ENCODE results near the gene ACSS3. TPM values are rescaled to one million over a fixed set of nuclear protein-coding genes. Genes with fewer than 3 reads are reported as not detected.

Gene ACSS3
- total and polyA plus RNA-seq, 10 of the 15 experiments (the other 5 are each of a cell fraction or from before 2014, with no cell fraction given): 0.06 to 0.31 TPM; not detected in 8

- ChIA-PET POLR2A (no interaction called here), RAD21 (ENCODE audit: unreplicated experiment) (no interaction called here), SMC1A (ENCODE audit: uncharacterized antibody, unreplicated experiment) (no interaction called here), CTCF (no interaction called here)
- FAIRE-seq (no peak), ATAC-seq (no peak), DNase-seq (ENCODE audit: low read depth, low spot score) (no peak)
- in situ Hi-C loops (cut with MboI): no loop called here
- Histone ChIP-seq H3K27me3 (replicated peaks in 1 of 2; ENCODE audit: control insufficient read depth in 2 of 2, insufficient read depth in 2 of 2, low read length in 1 of 2) (no peaks in the 10 kb centered on the region), H3K79me2 (ENCODE audit: control insufficient read depth, insufficient read depth, low read length) (no peaks in the 10 kb centered on the region), H3K27ac (ENCODE audit: control insufficient read depth, insufficient read depth) (no peak overlapping the region), H3K4me1 (ENCODE audit: control insufficient read depth, insufficient read depth, low read length) (no peaks in the 10 kb centered on the region), H3K36me3 (ENCODE audit: control insufficient read depth in 2 of 2, insufficient read depth in 2 of 2, low read length in 1 of 2) (no peaks in the 10 kb centered on the region), H3K4me3 (no peak overlapping the region), H3K9me3 (replicated peaks; ENCODE audit: control insufficient read depth, insufficient read depth, low read length) (no peaks in the 10 kb centered on the region), H3K4me2 (ENCODE audit: control insufficient read depth, insufficient read depth) (no peak overlapping the region), H3K9ac (ENCODE audit: control insufficient read depth, insufficient read depth, low read length) (no peak overlapping the region), H4K20me1 (ENCODE audit: control insufficient read depth, insufficient read depth) (no peaks in the 10 kb centered on the region), H2AFZ (ENCODE audit: control insufficient read depth, low read depth, low read length) (no peak overlapping the region)
- no TSS peak for BruUV-seq (replicated peaks)
- intact Hi-C loops (cut with micrococcal nuclease; ENCODE audit: unreplicated experiment): no loop called here
- TF ChIP-seq MEF2A (IDR thresholded peaks at IDR 0.05; ENCODE audit: insufficient read depth, low read depth, low read length) (no peak), PBX3 (IDR thresholded peaks at IDR 0.05; ENCODE audit: insufficient replicate concordance, low read depth, low read length) (no peak), WRNIP1 (IDR thresholded peaks at IDR 0.05; ENCODE audit: borderline replicate concordance, low read depth, low read length) (no peak), BCLAF1 (IDR thresholded peaks at IDR 0.05) (no peak), CEBPZ (IDR thresholded peaks at IDR 0.05; ENCODE audit: low read depth, low read length) (no peak), CREM (IDR thresholded peaks at IDR 0.05; ENCODE audit: low read depth) (no peak), RUNX3 (IDR thresholded peaks at IDR 0.05; ENCODE audit: low read length) (no peak), MXI1 (IDR thresholded peaks at IDR 0.05; ENCODE audit: low read depth, low read length) (no peak), E4F1 (IDR thresholded peaks at IDR 0.05; ENCODE audit: borderline replicate concordance, partially characterized antibody) (no peak), SMC3 (IDR thresholded peaks at IDR 0.05; ENCODE audit: borderline replicate concordance, low read length) (no peak), BMI1 (IDR thresholded peaks at IDR 0.05; ENCODE audit: borderline replicate concordance) (no peak)
These were observed 36.3 kb downstream of the ACSS3 start for GRCh38 chr12:81114226-81114625.
